T-cell (primary cell): ENCODE data around the gene JUN. TPM values are rescaled to one million over a fixed set of nuclear protein-coding genes. Genes with fewer than 3 reads are reported as not detected.

Source experiments
- ATAC-seq, 4 experiments: fragments of 200-7000 bp in 3 of 4; fragments of 150-1000 bp in 1 of 4; cut with Tn5 transposase; replicated peaks in 1 of 4; 1 replicate in 3 of 4; 2 replicates in 1 of 4; pipeline ENCODE4 v1.10.0; 2021; ENCODE audit warnings: moderate library complexity in 3 of 4, mild to moderate bottlenecking in 2 of 4, moderate number of reproducible peaks in 1 of 4
- CTCF ChIA-PET, 2 donors: fragments of 300-600 bp; sonication (Branson Sonifier 250); formaldehyde crosslinking; loops; one replicate each; lab custom pipeline; 2022; ENCODE audit warnings: antibody characterized with exemption in 2 of 2; lab: Charles Lee
- POLR2A ChIA-PET, 2 donors: fragments of 300-600 bp; sonication (Branson Sonifier 250); formaldehyde crosslinking; loops; one replicate each; lab custom pipeline; 2022; ENCODE audit warnings: antibody characterized with exemption in 2 of 2; lab: Charles Lee
- DNase-seq, 35 experiments: peaks; one replicate each; pipeline versions ENCODE4 v3.0.0 to v3.0.0-alpha.2; 2013 to 2023
- H3K27ac ChIP-seq: one replicate; pipeline ENCODE4 v1.5.1; 2013; ENCODE audit warnings: low read length
- H3K27me3 ChIP-seq, 2 experiments: replicated peaks in 1 of 2; 1 replicate in 1 of 2; 2 replicates in 1 of 2; pipeline versions ENCODE4 v1.6.1 to v1.7.0; 2013; ENCODE audit warnings: low read length in 1 of 2, mixed read lengths in 1 of 2; ENCODE audit not compliant: control insufficient read depth in 2 of 2, insufficient read depth in 2 of 2; ENCODE audit errors: extremely low read depth in 1 of 2
- H3K36me3 ChIP-seq, 2 donors: 1 replicate in 1 of 2; 2 replicates in 1 of 2; pipeline versions ENCODE4 v1.6.1 to v1.7.0; 2013; ENCODE audit warnings: low read length in 1 of 2; ENCODE audit not compliant: control insufficient read depth in 2 of 2, insufficient read depth in 1 of 2; ENCODE audit errors: extremely low read depth in 1 of 2
- H3K4me1 ChIP-seq, 2 experiments: 1 replicate in 1 of 2; 2 replicates in 1 of 2; pipeline versions ENCODE4 v1.6.1 to v1.7.0; 2013; ENCODE audit warnings: low read length in 2 of 2, mixed read lengths in 1 of 2; ENCODE audit not compliant: insufficient read depth in 2 of 2, control insufficient read depth in 1 of 2; ENCODE audit errors: extremely low read depth in 1 of 2
- H3K4me3 ChIP-seq, 2 donors: 1 replicate in 1 of 2; 2 replicates in 1 of 2; pipeline versions ENCODE4 v1.5.1 to v1.7.0; 2013; ENCODE audit warnings: mild to moderate bottlenecking in 2 of 2, low read length in 1 of 2, moderate library complexity in 1 of 2; ENCODE audit not compliant: control insufficient read depth in 1 of 2; ENCODE audit errors: extremely low read depth in 1 of 2
- H3K9me3 ChIP-seq: 2 replicates; pipeline ENCODE4 v1.7.0; 2013
- H3K27ac Mint-ChIP-seq, 2 donors: one replicate each; pipeline ENCODE4 v1.8.0; 2020 to 2021; ENCODE audit warnings: mild to moderate bottlenecking in 2 of 2, mixed read lengths in 2 of 2
- H3K27me3 Mint-ChIP-seq, 2 donors: one replicate each; pipeline ENCODE4 v1.8.0; 2021 to 2022; ENCODE audit warnings: mixed read lengths in 2 of 2
- H3K36me3 Mint-ChIP-seq: one replicate; pipeline ENCODE4 v1.8.0; 2021; ENCODE audit warnings: mixed read lengths
- H3K4me1 Mint-ChIP-seq, 3 donors: one replicate each; pipeline ENCODE4 v1.8.0; 2020 to 2022; ENCODE audit warnings: mixed read lengths in 3 of 3, mild to moderate bottlenecking in 1 of 3
- H3K4me3 Mint-ChIP-seq, 3 donors: one replicate each; pipeline ENCODE4 v1.8.0; 2020 to 2022; ENCODE audit warnings: mild to moderate bottlenecking in 3 of 3, mixed read lengths in 3 of 3, moderate library complexity in 3 of 3
- H3K9me3 Mint-ChIP-seq, 3 donors: one replicate each; pipeline ENCODE4 v1.8.0; 2020 to 2022; ENCODE audit warnings: mixed read lengths in 3 of 3
- WGBS: methylation state at CpG from one replicate; pipeline ENCODE4 v1.1.5; 2013; ENCODE audit warnings: missing lambda C conversion rate; ENCODE audit not compliant: insufficient coverage; 5-methylcytosine and 5-hydroxymethylcytosine counted together
- total RNA-seq, 35 experiments: library from RNA in 6 of 35; stranded (reverse) in 6 of 35; fragments of 120-200 nt in 1 of 35; gene quantifications; one replicate each; pipeline versions ENCODE4 v1.2.1 to v1.2.4 and lab custom pipeline; 2013 to 2026

JUN gene
- total RNA-seq, 5 donors from 2014 or later (not counting 1 experiment from before 2014, with no cell fraction given) = 43.2 to 1,335 (median 56.6) TPM

GRCh38 chr1:58749646-58750045, 34.2 kb downstream of the JUN start:
- POLR2A ChIA-PET = interaction anchor here in 1 of 2 donors (0.6 kb wide), 1 partner anchor 116 kb away, joined by 4 read pairs; no protein-coding TSS in a partner anchor
- ATAC-seq (no peak), DNase-seq (no peak)
- H3K27me3 ChIP-seq = no peaks in the 10 kb centered on the region
- H3K9me3 ChIP-seq = no peaks in the 10 kb centered on the region
- Mint-ChIP-seq H3K9me3 (no peaks in the 10 kb centered on the region), H3K36me3 (no peaks in the 10 kb centered on the region), H3K4me3 (no peak overlapping the region), H3K27me3 (peaks cover 4% of the 10 kb centered on the region in 2 donors), H3K4me1 (peaks cover 12 to 25% (median 24%) of the 10 kb centered on the region in 3 donors), H3K27ac (no peak overlapping the region)
- peaks cover under 1 to 5% of the 10 kb centered on the region in 2 experiments for H3K4me1 ChIP-seq
- no peaks in the 10 kb centered on the region for H3K36me3 ChIP-seq
- CTCF ChIA-PET = no interaction called here
- H3K4me3 ChIP-seq = no peak overlapping the region
- no peak overlapping the region for H3K27ac ChIP-seq
- no CpG with 5 or more reads among the region's 1 CpG for WGBS

GRCh38 chr1:58748666-58749065, 35.2 kb downstream of the JUN start:
- ATAC-seq = no peak
- H3K36me3 ChIP-seq = no peaks in the 10 kb centered on the region
- no peak overlapping the region for H3K4me3 ChIP-seq
- no peaks in the 10 kb centered on the region for H3K9me3 ChIP-seq
- WGBS = no CpG with 5 or more reads among the region's 3 CpGs
- H3K27me3 ChIP-seq = peaks cover 0 to 2% of the 10 kb centered on the region in 2 experiments
- POLR2A ChIA-PET = no interaction called here
- H3K4me3 Mint-ChIP-seq = no peak overlapping the region
- H3K9me3 Mint-ChIP-seq = no peaks in the 10 kb centered on the region
- CTCF ChIA-PET = interaction anchor here in 1 of 2 donors (1.4 kb wide), 1 partner anchor 951 kb away, joined by 4 read pairs; no protein-coding TSS in a partner anchor
- H3K36me3 Mint-ChIP-seq = no peaks in the 10 kb centered on the region
- H3K27me3 Mint-ChIP-seq = peaks cover 4 to 6% of the 10 kb centered on the region in 2 donors
- no peak overlapping the region for H3K27ac Mint-ChIP-seq
- no peaks in the 10 kb centered on the region for H3K4me1 ChIP-seq
- H3K4me1 Mint-ChIP-seq = peaks cover 6 to 16% (median 14%) of the 10 kb centered on the region in 3 donors
- no peak overlapping the region for H3K27ac ChIP-seq
- DNase-seq = no peak

GRCh38 chr1:58746757-58747156, 37.1 kb downstream of the JUN start:
- CTCF ChIA-PET = interaction anchor here in 1 of 2 donors (0.9 kb wide), 1 partner anchor 15 kb away, joined by 3 read pairs; no protein-coding TSS in a partner anchor
- no peak for ATAC-seq
- 87% methylated on average over 2 of the region's 2 CpGs for WGBS

GRCh38 chr1:58746182-58746581, 37.7 kb downstream of the JUN start:
- ATAC-seq (no peak), DNase-seq (no peak)
- H3K4me3 ChIP-seq = no peak overlapping the region
- H3K4me1 Mint-ChIP-seq = peaks cover 0 to 7% (median 0%) of the 10 kb centered on the region in 3 donors
- no peak overlapping the region for H3K27ac Mint-ChIP-seq
- H3K36me3 Mint-ChIP-seq = no peaks in the 10 kb centered on the region
- ChIA-PET POLR2A (no interaction called here), CTCF (interaction anchor here in 1 of 2 donors (1.1 kb wide), 1 partner anchor 952 kb away, joined by 3 read pairs; no protein-coding TSS in a partner anchor)
- no peak overlapping the region for H3K4me3 Mint-ChIP-seq
- peaks cover 0 to 2% of the 10 kb centered on the region in 2 experiments for H3K27me3 ChIP-seq
- no peaks in the 10 kb centered on the region for H3K9me3 ChIP-seq
- no peaks in the 10 kb centered on the region for H3K36me3 ChIP-seq
- no peak overlapping the region for H3K27ac ChIP-seq
- no peaks in the 10 kb centered on the region for H3K4me1 ChIP-seq
- no CpG with 5 or more reads among the region's 1 CpG for WGBS
- H3K27me3 Mint-ChIP-seq = peaks cover 4 to 6% of the 10 kb centered on the region in 2 donors
- no peaks in the 10 kb centered on the region for H3K9me3 Mint-ChIP-seq

More at GRCh38 chr1:58746757-58747156, 37.1 kb downstream of the JUN start:
- no peaks in the 10 kb centered on the region for H3K36me3 Mint-ChIP-seq
- Histone ChIP-seq H3K4me1 (no peaks in the 10 kb centered on the region), H3K27ac (no peak overlapping the region), H3K27me3 (peaks cover 0 to 2% of the 10 kb centered on the region in 2 experiments), H3K36me3 (no peaks in the 10 kb centered on the region), H3K9me3 (no peaks in the 10 kb centered on the region), H3K4me3 (no peak overlapping the region)
- H3K27ac Mint-ChIP-seq = no peak overlapping the region
- peaks cover 0 to 7% (median 0%) of the 10 kb centered on the region in 3 donors for H3K4me1 Mint-ChIP-seq
- H3K27me3 Mint-ChIP-seq = peaks cover 4 to 6% of the 10 kb centered on the region in 2 donors
- POLR2A ChIA-PET = no interaction called here
- no peak overlapping the region for H3K4me3 Mint-ChIP-seq
- H3K9me3 Mint-ChIP-seq = no peaks in the 10 kb centered on the region
- DNase-seq = no peak

- no peaks in the 10 kb centered on the region for H3K9me3 ChIP-seq
- H3K27ac ChIP-seq = no peak overlapping the region
- H3K4me3 ChIP-seq = no peak overlapping the region
- H3K4me3 Mint-ChIP-seq = no peak overlapping the region
- no peak overlapping the region for H3K27ac Mint-ChIP-seq
- ATAC-seq (no peak), DNase-seq (no peak)
- H3K27me3 ChIP-seq = peaks cover 0 to 2% of the 10 kb centered on the region in 2 experiments
- no peaks in the 10 kb centered on the region for H3K4me1 ChIP-seq
- no peaks in the 10 kb centered on the region for H3K36me3 ChIP-seq
- H3K36me3 Mint-ChIP-seq = no peaks in the 10 kb centered on the region
- H3K27me3 Mint-ChIP-seq = peaks cover 4 to 6% of the 10 kb centered on the region in 2 donors
- ChIA-PET CTCF (interaction anchor here in 1 of 2 donors (1.1 kb wide), 1 partner anchor 953 kb away, joined by 3 read pairs; no protein-coding TSS in a partner anchor), POLR2A (interaction anchor here in 1 of 2 donors (0.6 kb wide), 1 partner anchor 14 kb away, joined by 3 read pairs; no protein-coding TSS in a partner anchor)
- H3K9me3 Mint-ChIP-seq = no peaks in the 10 kb centered on the region
- H3K4me1 Mint-ChIP-seq = peaks cover 0 to 5% (median 0%) of the 10 kb centered on the region in 3 donors
- 91% methylated on average over 4 of the region's 5 CpGs for WGBS
Measured at GRCh38 chr1:58745666-58746065, 38.2 kb downstream of the JUN start.

- CTCF ChIA-PET = interaction anchor here in 1 of 2 donors (1.1 kb wide), 1 partner anchor 954 kb away, joined by 3 read pairs; no protein-coding TSS in a partner anchor
- peaks cover 0 to 5% (median 0%) of the 10 kb centered on the region in 3 donors for H3K4me1 Mint-ChIP-seq
- no peak overlapping the region for H3K27ac Mint-ChIP-seq
- H3K27ac ChIP-seq = no peak overlapping the region
- no peaks in the 10 kb centered on the region for H3K36me3 Mint-ChIP-seq
- no peaks in the 10 kb centered on the region for H3K4me1 ChIP-seq
- ATAC-seq = no peak
- no peak overlapping the region for H3K4me3 ChIP-seq
- POLR2A ChIA-PET = interaction anchor here in 1 of 2 donors (0.6 kb wide), 1 partner anchor 15 kb away, joined by 3 read pairs; no protein-coding TSS in a partner anchor
- WGBS = no CpG with 5 or more reads among the region's 1 CpG
- H3K9me3 ChIP-seq = no peaks in the 10 kb centered on the region
- H3K4me3 Mint-ChIP-seq = no peak overlapping the region
- no peaks in the 10 kb centered on the region for H3K9me3 Mint-ChIP-seq
- no peaks in the 10 kb centered on the region for H3K36me3 ChIP-seq
- DNase-seq = no peak
- peaks cover 4 to 6% of the 10 kb centered on the region in 2 donors for H3K27me3 Mint-ChIP-seq
- peaks cover 0 to 2% of the 10 kb centered on the region in 2 experiments for H3K27me3 ChIP-seq
Measured at GRCh38 chr1:58745117-58745516, 38.7 kb downstream of the JUN start.
